Vagina (tissue), 2 donors: ENCODE measurements around the gene SDC3. TPM values are rescaled to one million over a fixed set of nuclear protein-coding genes. Genes with fewer than 3 reads are reported as not detected.

ENCODE experiments used
- DNase-seq, 2 donors: peaks; one replicate each; pipeline ENCODE4 v3.0.0-alpha.2; 2017; ENCODE audit errors: extremely low spot score in 2 of 2
- H3K27ac ChIP-seq: fragments of 200-600 bp; sonication (generic); one replicate; pipeline ENCODE4 v1.5.1; 2019
- H3K27me3 ChIP-seq: fragments of 200-600 bp; sonication (generic); one replicate; pipeline ENCODE4 v1.5.1; 2019
- H3K36me3 ChIP-seq, 2 donors: fragments of 200-600 bp; sonication (generic); one replicate each; pipeline ENCODE4 v1.5.1; 2017 to 2019
- H3K4me1 ChIP-seq: fragments of 200-600 bp; sonication (generic); one replicate; pipeline ENCODE4 v1.5.1; 2019
- H3K4me3 ChIP-seq, 2 donors: fragments of 200-600 bp; sonication (generic); 1 replicate in 1 of 2; 2 replicates in 1 of 2; pipeline ENCODE4 v1.5.1; 2016 to 2019
- H3K9me3 ChIP-seq: fragments of 200-600 bp; sonication (generic); one replicate; pipeline ENCODE4 v1.5.1; 2019
- POLR2A ChIP-seq, 2 donors: fragments of 450-650 bp; IDR thresholded peaks; one replicate each; pipeline ENCODE4 v1.6.1; 2017; ENCODE audit warnings: antibody characterized with exemption in 2 of 2, mild to moderate bottlenecking in 2 of 2, moderate library complexity in 2 of 2
- POLR2AphosphoS5 ChIP-seq, 2 donors: sonication (generic); formaldehyde crosslinking; IDR thresholded peaks; one replicate each; pipeline ENCODE4 v1.9.0; 2017; ENCODE audit warnings: antibody characterized with exemption in 2 of 2, mild to moderate bottlenecking in 2 of 2, low read depth in 1 of 2; ENCODE audit not compliant: insufficient read depth in 1 of 2
- intact Hi-C: fragments of 100-400 bp; cut with DNase I; formaldehyde crosslinking; loops from one replicate; pipeline ENCODE4 v1.15.1; 2023
- total RNA-seq: library from RNA; depleted of rRNA; stranded (reverse); fragments of >200 nt; gene quantifications from one replicate; pipeline ENCODE4 v1.2.3, GENCODE V29; 2016
- TF ChIP-seq, protein P1 (sequence below), 3 experiments: fragments of 450-650 bp in 2 of 3; fragments of 200-600 bp in 1 of 3; sonication (generic) in 1 of 3; IDR thresholded peaks; one replicate each; pipeline ENCODE4 v1.5.1; 2017 to 2019; ENCODE audit warnings: antibody characterized with exemption in 3 of 3, mild to moderate bottlenecking in 2 of 3, moderate library complexity in 2 of 3

Gene SDC3
- total RNA-seq, 1 donor from 2014 or later: 20.1 TPM

- Histone ChIP-seq H3K27me3 (no peaks in the 10 kb centered on the region), H3K4me3 (no peak overlapping the region), H3K27ac (no peak overlapping the region), H3K36me3 (peaks cover 4 to 56% of the 10 kb centered on the region in 2 donors), H3K4me1 (peaks cover 4% of the 10 kb centered on the region), H3K9me3 (no peaks in the 10 kb centered on the region)
- DNase-seq: no peak
- TF ChIP-seq, protein P1, sequence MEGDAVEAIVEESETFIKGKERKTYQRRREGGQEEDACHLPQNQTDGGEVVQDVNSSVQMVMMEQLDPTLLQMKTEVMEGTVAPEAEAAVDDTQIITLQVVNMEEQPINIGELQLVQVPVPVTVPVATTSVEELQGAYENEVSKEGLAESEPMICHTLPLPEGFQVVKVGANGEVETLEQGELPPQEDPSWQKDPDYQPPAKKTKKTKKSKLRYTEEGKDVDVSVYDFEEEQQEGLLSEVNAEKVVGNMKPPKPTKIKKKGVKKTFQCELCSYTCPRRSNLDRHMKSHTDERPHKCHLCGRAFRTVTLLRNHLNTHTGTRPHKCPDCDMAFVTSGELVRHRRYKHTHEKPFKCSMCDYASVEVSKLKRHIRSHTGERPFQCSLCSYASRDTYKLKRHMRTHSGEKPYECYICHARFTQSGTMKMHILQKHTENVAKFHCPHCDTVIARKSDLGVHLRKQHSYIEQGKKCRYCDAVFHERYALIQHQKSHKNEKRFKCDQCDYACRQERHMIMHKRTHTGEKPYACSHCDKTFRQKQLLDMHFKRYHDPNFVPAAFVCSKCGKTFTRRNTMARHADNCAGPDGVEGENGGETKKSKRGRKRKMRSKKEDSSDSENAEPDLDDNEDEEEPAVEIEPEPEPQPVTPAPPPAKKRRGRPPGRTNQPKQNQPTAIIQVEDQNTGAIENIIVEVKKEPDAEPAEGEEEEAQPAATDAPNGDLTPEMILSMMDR (IDR thresholded peaks at IDR 0.05): no peak
- TF ChIP-seq POLR2AphosphoS5 (IDR thresholded peaks at IDR 0.05; ENCODE audit: insufficient read depth in 1 of 2, low read depth in 1 of 2): no peak
- no peak for TF ChIP-seq POLR2A (IDR thresholded peaks at IDR 0.05)
- intact Hi-C loops: no loop called here
These were observed 25.3 kb upstream of the SDC3 start for GRCh38 chr1:30933874-30934252.

GRCh38 chr1:30930631-30931173 is 22.1 kb upstream of the SDC3 start:
- H3K27me3 ChIP-seq: no peaks in the 10 kb centered on the region
- DNase-seq: no peak
- TF ChIP-seq POLR2A (IDR thresholded peaks at IDR 0.05) (no peak), POLR2AphosphoS5 (IDR thresholded peaks at IDR 0.05; ENCODE audit: insufficient read depth in 1 of 2, low read depth in 1 of 2) (peak in 1 of 2 donors; percentile 27)
- TF ChIP-seq, protein P1 (IDR thresholded peaks at IDR 0.05): no peak
- H3K4me1 ChIP-seq: peaks cover 4% of the 10 kb centered on the region
- intact Hi-C loops: no loop called here
- peaks cover 4 to 35% of the 10 kb centered on the region in 2 donors for H3K36me3 ChIP-seq
- H3K9me3 ChIP-seq: no peaks in the 10 kb centered on the region
- H3K4me3 ChIP-seq: no peak overlapping the region
- H3K27ac ChIP-seq: no peak overlapping the region

DNA sequence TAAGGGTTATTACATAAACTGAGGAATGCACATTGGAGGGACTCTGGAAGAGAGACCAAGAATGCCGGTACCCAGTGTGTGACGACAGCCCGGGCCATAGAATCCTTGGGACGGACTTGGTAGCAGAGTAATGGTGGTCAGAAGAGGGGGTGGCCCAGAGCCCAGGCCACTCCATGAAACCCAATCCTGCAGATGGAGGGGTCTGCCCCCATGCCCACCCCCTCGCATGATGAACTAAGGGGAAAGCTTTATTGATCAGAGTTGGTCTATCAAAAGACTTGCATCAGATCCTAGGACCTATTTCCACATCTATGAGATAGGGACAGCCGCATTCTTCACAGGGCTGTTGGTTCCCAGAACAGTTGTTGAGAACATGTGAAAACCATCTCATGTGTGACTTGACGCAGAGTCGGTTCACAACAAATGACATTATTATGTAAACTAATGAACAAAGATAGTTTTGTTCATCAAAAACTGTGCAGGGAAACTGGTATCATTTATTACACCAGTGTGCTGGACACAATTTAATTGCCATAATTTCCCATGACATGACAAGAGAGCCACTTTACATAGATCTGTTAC is 21.5 kb upstream of the SDC3 start:
- intact Hi-C loops: no loop called here
- no peaks in the 10 kb centered on the region for H3K9me3 ChIP-seq
- H3K4me1 ChIP-seq: peaks cover 4% of the 10 kb centered on the region
- TF ChIP-seq, protein P1 (IDR thresholded peaks at IDR 0.05): no peak
- TF ChIP-seq POLR2AphosphoS5 (IDR thresholded peaks at IDR 0.05; ENCODE audit: insufficient read depth in 1 of 2, low read depth in 1 of 2) (no peak), POLR2A (IDR thresholded peaks at IDR 0.05) (no peak)
- DNase-seq: no peak
- no peaks in the 10 kb centered on the region for H3K27me3 ChIP-seq
- H3K4me3 ChIP-seq: no peak overlapping the region
- H3K36me3 ChIP-seq: peaks cover 4 to 30% of the 10 kb centered on the region in 2 donors
- H3K27ac ChIP-seq: no peak overlapping the region

DNA sequence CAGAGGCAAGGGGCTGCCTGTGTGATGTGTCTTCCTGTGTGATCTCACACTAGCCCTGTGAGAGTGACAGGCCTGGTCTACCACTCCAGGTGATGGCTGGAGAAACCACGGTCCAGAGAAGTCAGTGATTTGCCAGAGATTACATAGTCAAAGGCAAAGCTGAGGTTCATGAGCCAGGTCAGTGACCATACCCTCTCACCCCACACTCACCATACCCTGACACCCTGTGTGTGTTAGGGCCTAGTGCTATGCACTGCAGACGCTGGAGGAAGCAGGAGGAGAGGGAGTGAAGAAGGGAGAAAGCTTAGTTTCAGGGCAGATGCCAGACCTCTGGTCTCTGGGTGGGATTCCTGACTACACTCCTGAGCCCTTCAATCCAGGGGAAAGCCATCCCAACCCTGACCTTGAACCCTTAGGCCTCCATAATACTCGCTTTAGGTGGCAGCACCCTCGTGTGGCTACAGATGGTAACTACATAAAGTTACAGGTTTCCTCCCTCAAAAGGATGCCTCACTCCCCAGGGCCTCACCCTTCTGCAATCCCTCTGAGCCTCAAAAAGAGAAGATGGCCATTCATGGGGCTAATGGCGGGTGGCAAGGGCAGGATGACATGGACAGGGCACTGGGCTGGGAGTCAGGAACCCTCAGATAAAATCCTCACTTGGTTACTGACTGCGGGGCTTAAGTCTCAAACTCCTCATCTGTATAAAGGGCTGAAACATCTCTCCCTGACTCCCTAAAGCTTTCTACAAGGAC is 20.8 kb upstream of the SDC3 start:
- Histone ChIP-seq H3K4me3 (no peak overlapping the region), H3K9me3 (no peaks in the 10 kb centered on the region), H3K27ac (no peak overlapping the region), H3K4me1 (peaks cover 4% of the 10 kb centered on the region), H3K27me3 (no peaks in the 10 kb centered on the region), H3K36me3 (peaks cover 4 to 25% of the 10 kb centered on the region in 2 donors)
- TF ChIP-seq POLR2AphosphoS5 (IDR thresholded peaks at IDR 0.05; ENCODE audit: insufficient read depth in 1 of 2, low read depth in 1 of 2): no peak
- TF ChIP-seq, protein P1 (IDR thresholded peaks at IDR 0.05): peak in 2 of 3 experiments; percentile 23 to 62
- intact Hi-C loops: no loop called here
- no peak for DNase-seq

DNA sequence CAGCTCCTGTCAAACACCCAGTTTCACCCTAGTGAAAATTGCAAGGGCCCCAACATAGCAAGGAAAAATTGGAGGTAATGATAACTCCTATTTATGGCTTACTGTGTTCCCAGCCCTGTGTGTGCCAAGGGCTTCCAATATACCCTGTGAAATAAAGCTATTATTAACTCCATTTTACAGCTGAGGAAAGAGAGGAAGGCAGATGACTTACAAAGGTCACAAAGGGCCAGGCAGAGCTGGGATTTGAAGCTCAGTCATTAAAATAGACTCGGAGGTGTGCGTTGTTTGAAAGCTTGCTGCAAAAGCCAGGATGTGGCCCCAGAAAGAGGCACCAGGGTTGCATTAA is 20.2 kb upstream of the SDC3 start:
- Histone ChIP-seq H3K27ac (no peak overlapping the region), H3K27me3 (no peaks in the 10 kb centered on the region), H3K4me1 (peaks cover 4% of the 10 kb centered on the region), H3K4me3 (no peak overlapping the region), H3K36me3 (peaks cover 4 to 25% of the 10 kb centered on the region in 2 donors), H3K9me3 (no peaks in the 10 kb centered on the region)
- no peak for DNase-seq
- TF ChIP-seq, protein P1 (IDR thresholded peaks at IDR 0.05): no peak
- TF ChIP-seq POLR2AphosphoS5 (IDR thresholded peaks at IDR 0.05; ENCODE audit: insufficient read depth in 1 of 2, low read depth in 1 of 2) (no peak), POLR2A (IDR thresholded peaks at IDR 0.05) (no peak)
- intact Hi-C loops: no loop called here
